ENCODE results near the gene BCL2L11. TPM values are rescaled to one million over a fixed set of nuclear protein-coding genes. Genes with fewer than 3 reads are reported as not detected.

BCL2L11 gene
- total RNA-seq, 1 donor from 2014 or later = 3.7 TPM

GRCh38 chr2:111175615-111176014 lies 54.9 kb downstream of the BCL2L11 start:
- no peaks in the 10 kb centered on the region for H3K27me3 ChIP-seq (ENCODE audit: control insufficient read depth, insufficient read depth, low read length)
- TF ChIP-seq CTCF (IDR thresholded peaks at IDR 0.05; ENCODE audit: insufficient read depth, low read length, severe bottlenecking) = no peak
- DNase-seq (ENCODE audit: low read depth) (no peak), FAIRE-seq (no peak)
- H3K36me3 ChIP-seq (ENCODE audit: control insufficient read depth, insufficient read depth, low read length) = no peaks in the 10 kb centered on the region
- H3K4me3 ChIP-seq (ENCODE audit: low read depth, low read length) = no peak overlapping the region

GRCh38 chr2:111176388-111176787 lies 55.7 kb downstream of the BCL2L11 start:
- no peak for DNase-seq (ENCODE audit: low read depth)

GRCh38 chr2:111176867-111177266 lies 56.2 kb downstream of the BCL2L11 start:
- FAIRE-seq = no peak
- no peaks in the 10 kb centered on the region for H3K27me3 ChIP-seq (ENCODE audit: control insufficient read depth, insufficient read depth, low read length)
- no peak for TF ChIP-seq CTCF (IDR thresholded peaks at IDR 0.05; ENCODE audit: insufficient read depth, low read length, severe bottlenecking)
- DNase-seq (ENCODE audit: low read depth) = no peak
- no peaks in the 10 kb centered on the region for H3K36me3 ChIP-seq (ENCODE audit: control insufficient read depth, insufficient read depth, low read length)
- no peak overlapping the region for H3K4me3 ChIP-seq (ENCODE audit: low read depth, low read length)

More at GRCh38 chr2:111176388-111176787, 55.7 kb downstream of the BCL2L11 start:
- Histone ChIP-seq H3K4me3 (ENCODE audit: low read depth, low read length) (no peak overlapping the region), H3K36me3 (ENCODE audit: control insufficient read depth, insufficient read depth, low read length) (no peaks in the 10 kb centered on the region), H3K27me3 (ENCODE audit: control insufficient read depth, insufficient read depth, low read length) (no peaks in the 10 kb centered on the region)
- TF ChIP-seq CTCF (IDR thresholded peaks at IDR 0.05; ENCODE audit: insufficient read depth, low read length, severe bottlenecking) = no peak
- FAIRE-seq = no peak

- DNase-seq (ENCODE audit: low read depth) (no peak), FAIRE-seq (no peak)
- no peak for TF ChIP-seq CTCF (IDR thresholded peaks at IDR 0.05; ENCODE audit: insufficient read depth, low read length, severe bottlenecking)
- Histone ChIP-seq H3K36me3 (ENCODE audit: control insufficient read depth, insufficient read depth, low read length) (no peaks in the 10 kb centered on the region), H3K27me3 (ENCODE audit: control insufficient read depth, insufficient read depth, low read length) (no peaks in the 10 kb centered on the region), H3K4me3 (ENCODE audit: low read depth, low read length) (no peak overlapping the region)
These were observed 57.6 kb downstream of the BCL2L11 start for GRCh38 chr2:111178296-111178695.

GRCh38 chr2:111178730-111179405 lies 58.2 kb downstream of the BCL2L11 start:
- Histone ChIP-seq H3K27me3 (ENCODE audit: control insufficient read depth, insufficient read depth, low read length) (no peaks in the 10 kb centered on the region), H3K4me3 (ENCODE audit: low read depth, low read length) (no peak overlapping the region), H3K36me3 (ENCODE audit: control insufficient read depth, insufficient read depth, low read length) (no peaks in the 10 kb centered on the region)
- TF ChIP-seq CTCF (IDR thresholded peaks at IDR 0.05; ENCODE audit: insufficient read depth, low read length, severe bottlenecking) = no peak
- FAIRE-seq (no peak), DNase-seq (ENCODE audit: low read depth) (no peak)

- H3K27me3 ChIP-seq (ENCODE audit: control insufficient read depth, insufficient read depth, low read length) = peaks cover 3% of the 10 kb centered on the region
- no peak for DNase-seq (ENCODE audit: low read depth)
- FAIRE-seq = no peak
- no peak for TF ChIP-seq CTCF (IDR thresholded peaks at IDR 0.05; ENCODE audit: insufficient read depth, low read length, severe bottlenecking)
- no peak overlapping the region for H3K4me3 ChIP-seq (ENCODE audit: low read depth, low read length)
- no peaks in the 10 kb centered on the region for H3K36me3 ChIP-seq (ENCODE audit: control insufficient read depth, insufficient read depth, low read length)
These were observed 61.4 kb downstream of the BCL2L11 start for GRCh38 chr2:111182121-111182520.

Data from bronchial epithelial cell (primary cell).